ENCODE data around the gene RREB1. TPM values are rescaled to one million over a fixed set of nuclear protein-coding genes. Genes with fewer than 3 reads are reported as not detected.
A peak's percentile ranks its signal among the peaks of the same experiment; 100 is the strongest.

The RREB1 gene
- total RNA-seq, 2 donors from 2014 or later, result 16.0 to 16.4 TPM

DNA sequence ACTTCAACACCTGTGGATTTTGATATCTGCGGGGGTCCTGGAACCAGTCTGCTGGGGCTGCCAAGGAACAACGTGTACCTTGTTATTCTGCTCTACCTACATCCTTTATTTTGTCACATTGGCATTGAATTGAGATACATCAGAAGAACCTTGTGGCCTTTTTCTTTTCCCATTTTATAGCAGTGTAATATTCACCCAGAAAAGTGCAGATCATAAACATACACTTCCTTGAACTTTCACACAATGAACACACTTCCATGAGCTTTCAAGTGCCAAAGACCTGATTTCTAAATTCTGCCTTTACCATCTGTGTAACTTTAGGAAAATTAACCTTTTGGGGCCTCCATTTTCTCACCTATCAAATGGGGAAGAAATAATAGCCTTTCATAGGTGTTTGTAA lies 29.9 kb upstream of the RREB1 start:
- Mint-ChIP-seq H3K36me3 (ENCODE audit: insufficient read depth in 2 of 2) (no peaks in the 10 kb centered on the region), H3K4me3 (no peak overlapping the region), H3K4me1 (ENCODE audit: low read depth) (peaks cover 22% of the 10 kb centered on the region), H3K9me3 (no peaks in the 10 kb centered on the region), H3K27ac (no peak overlapping the region), H3K27me3 (ENCODE audit: low read depth) (peaks cover 45% of the 10 kb centered on the region)
- ATAC-seq (replicated peaks in 1 of 2) (no peak), DNase-seq (no peak)

DNA sequence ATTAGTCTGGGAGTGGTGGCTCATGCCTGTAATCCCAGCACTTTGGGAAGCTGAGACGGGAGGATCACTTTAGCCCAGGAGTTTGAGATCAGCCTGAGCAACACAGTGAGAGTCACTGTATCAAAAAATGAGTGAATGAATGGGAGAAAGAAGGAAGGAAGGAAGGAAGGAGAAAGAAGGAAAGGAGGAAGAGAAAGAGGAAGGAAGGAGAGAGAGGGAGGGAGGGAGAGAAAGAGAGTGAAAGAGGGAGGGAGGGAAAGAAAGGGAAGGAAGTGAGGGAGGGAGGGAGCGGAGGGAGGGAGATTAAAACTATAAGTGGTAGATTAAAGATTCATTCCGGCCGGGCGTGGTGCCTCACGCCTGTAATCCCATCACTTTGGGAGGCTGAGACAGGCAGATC lies 28.9 kb upstream of the RREB1 start:
- ATAC-seq (replicated peaks in 1 of 2) (no peak), DNase-seq (no peak)
- H3K36me3 Mint-ChIP-seq (ENCODE audit: insufficient read depth in 2 of 2), result no peaks in the 10 kb centered on the region
- no peaks in the 10 kb centered on the region for H3K9me3 Mint-ChIP-seq
- no peak overlapping the region for H3K27ac Mint-ChIP-seq
- peaks cover 40% of the 10 kb centered on the region for H3K27me3 Mint-ChIP-seq (ENCODE audit: low read depth)
- H3K4me1 Mint-ChIP-seq (ENCODE audit: low read depth), result peaks cover 12% of the 10 kb centered on the region
- H3K4me3 Mint-ChIP-seq, result no peak overlapping the region

- no peak overlapping the region for H3K4me3 Mint-ChIP-seq
- peaks cover 2% of the 10 kb centered on the region in 2 donors for H3K36me3 Mint-ChIP-seq (ENCODE audit: insufficient read depth in 2 of 2)
- peaks cover 5% of the 10 kb centered on the region for H3K4me1 Mint-ChIP-seq (ENCODE audit: low read depth)
- ATAC-seq (replicated peaks in 1 of 2) (no peak), DNase-seq (no peak)
- H3K27me3 Mint-ChIP-seq (ENCODE audit: low read depth), result peaks cover 47% of the 10 kb centered on the region
- H3K9me3 Mint-ChIP-seq, result no peaks in the 10 kb centered on the region
- no peak overlapping the region for H3K27ac Mint-ChIP-seq
These were observed 27.4 kb upstream of the RREB1 start for GRCh38 chr6:7080311-7080710.

- Mint-ChIP-seq H3K9me3 (no peaks in the 10 kb centered on the region), H3K36me3 (ENCODE audit: insufficient read depth in 2 of 2) (peaks cover 2% of the 10 kb centered on the region in 2 donors), H3K27me3 (ENCODE audit: low read depth) (peaks cover 19% of the 10 kb centered on the region), H3K4me3 (no peak overlapping the region), H3K27ac (no peak overlapping the region), H3K4me1 (ENCODE audit: low read depth) (peaks cover 37% of the 10 kb centered on the region)
- no peak for DNase-seq
- no peak for ATAC-seq (replicated peaks in 1 of 2)
These were observed 21.9 kb upstream of the RREB1 start for GRCh38 chr6:7085911-7086310.

GRCh38 chr6:7086488-7086887 lies 21.3 kb upstream of the RREB1 start:
- ATAC-seq (replicated peaks in 1 of 2) (peak; percentile 40 to 48), DNase-seq (peak; percentile 17 to 18)
- no peaks in the 10 kb centered on the region for H3K9me3 Mint-ChIP-seq
- peaks cover 19% of the 10 kb centered on the region for H3K27me3 Mint-ChIP-seq (ENCODE audit: low read depth)
- H3K4me1 Mint-ChIP-seq (ENCODE audit: low read depth), result peaks cover 37% of the 10 kb centered on the region
- H3K27ac Mint-ChIP-seq, result peak overlapping the region; percentile 9
- peaks cover 2% of the 10 kb centered on the region in 2 donors for H3K36me3 Mint-ChIP-seq (ENCODE audit: insufficient read depth in 2 of 2)
- peak overlapping the region; percentile 62 to 75 for H3K4me3 Mint-ChIP-seq

GRCh38 chr6:7087066-7087465 lies 20.7 kb upstream of the RREB1 start:
- peaks cover 37% of the 10 kb centered on the region for H3K4me1 Mint-ChIP-seq (ENCODE audit: low read depth)
- peak overlapping the region; percentile 62 to 75 for H3K4me3 Mint-ChIP-seq
- peak overlapping the region; percentile 9 for H3K27ac Mint-ChIP-seq
- no peaks in the 10 kb centered on the region for H3K9me3 Mint-ChIP-seq
- peaks cover 2% of the 10 kb centered on the region in 2 donors for H3K36me3 Mint-ChIP-seq (ENCODE audit: insufficient read depth in 2 of 2)
- peaks cover 19% of the 10 kb centered on the region for H3K27me3 Mint-ChIP-seq (ENCODE audit: low read depth)
- DNase-seq, result no peak
- ATAC-seq (replicated peaks in 1 of 2), result no peak

DNA sequence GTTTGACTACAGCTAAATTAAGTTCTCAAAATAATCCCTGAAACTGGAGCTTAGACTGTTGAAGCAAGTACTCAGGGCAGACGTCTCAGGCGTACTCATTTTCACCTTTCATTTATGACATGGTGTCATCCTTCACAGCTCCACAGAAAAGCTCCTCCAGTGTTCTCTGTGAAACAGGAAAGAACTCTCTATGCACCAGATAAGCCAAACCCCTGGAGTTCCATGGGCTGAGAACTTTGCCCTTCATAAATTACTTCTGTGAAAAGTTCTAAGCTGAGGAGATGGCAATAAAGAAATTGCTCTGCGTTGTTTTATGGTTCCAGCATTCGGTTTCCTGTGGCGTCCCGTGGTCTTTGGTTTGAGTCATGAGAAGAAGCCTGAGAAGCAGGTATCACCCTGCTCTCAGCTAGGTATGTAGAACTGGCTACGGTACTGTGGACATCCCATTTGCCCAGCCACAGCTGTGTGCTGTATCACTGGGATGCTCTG lies 20.2 kb upstream of the RREB1 start:
- peak overlapping the region; percentile 62 to 75 for H3K4me3 Mint-ChIP-seq
- peak overlapping the region; percentile 9 for H3K27ac Mint-ChIP-seq
- peak; percentile 90 to 91 for ATAC-seq (replicated peaks in 1 of 2)
- H3K36me3 Mint-ChIP-seq (ENCODE audit: insufficient read depth in 2 of 2), result peaks cover 2% of the 10 kb centered on the region in 2 donors
- DNase-seq, result peak; percentile 54 to 59
- H3K27me3 Mint-ChIP-seq (ENCODE audit: low read depth), result peaks cover 17% of the 10 kb centered on the region
- peaks cover 37% of the 10 kb centered on the region for H3K4me1 Mint-ChIP-seq (ENCODE audit: low read depth)
- H3K9me3 Mint-ChIP-seq, result no peaks in the 10 kb centered on the region

- peaks cover 37% of the 10 kb centered on the region for H3K4me1 Mint-ChIP-seq (ENCODE audit: low read depth)
- H3K27me3 Mint-ChIP-seq (ENCODE audit: low read depth), result peaks cover 12% of the 10 kb centered on the region
- H3K36me3 Mint-ChIP-seq (ENCODE audit: insufficient read depth in 2 of 2), result peaks cover 2% of the 10 kb centered on the region in 2 donors
- DNase-seq, result no peak
- peak; percentile 7 to 10 for ATAC-seq (replicated peaks in 1 of 2)
- peak overlapping the region; percentile 62 to 80 for H3K4me3 Mint-ChIP-seq
- H3K27ac Mint-ChIP-seq, result peak overlapping the region; percentile 40
- no peaks in the 10 kb centered on the region for H3K9me3 Mint-ChIP-seq
These were observed 19.6 kb upstream of the RREB1 start for GRCh38 chr6:7088076-7088742.

- ATAC-seq (replicated peaks in 1 of 2), result no peak
- peaks cover 11% of the 10 kb centered on the region for H3K27me3 Mint-ChIP-seq (ENCODE audit: low read depth)
- DNase-seq, result no peak
- H3K36me3 Mint-ChIP-seq (ENCODE audit: insufficient read depth in 2 of 2), result no peaks in the 10 kb centered on the region
- no peak overlapping the region for H3K27ac Mint-ChIP-seq
- no peak overlapping the region for H3K4me3 Mint-ChIP-seq
- no peaks in the 10 kb centered on the region for H3K4me1 Mint-ChIP-seq (ENCODE audit: low read depth)
- no peaks in the 10 kb centered on the region for H3K9me3 Mint-ChIP-seq
These were observed 8.8 kb upstream of the RREB1 start for GRCh38 chr6:7098993-7099392.

DNA sequence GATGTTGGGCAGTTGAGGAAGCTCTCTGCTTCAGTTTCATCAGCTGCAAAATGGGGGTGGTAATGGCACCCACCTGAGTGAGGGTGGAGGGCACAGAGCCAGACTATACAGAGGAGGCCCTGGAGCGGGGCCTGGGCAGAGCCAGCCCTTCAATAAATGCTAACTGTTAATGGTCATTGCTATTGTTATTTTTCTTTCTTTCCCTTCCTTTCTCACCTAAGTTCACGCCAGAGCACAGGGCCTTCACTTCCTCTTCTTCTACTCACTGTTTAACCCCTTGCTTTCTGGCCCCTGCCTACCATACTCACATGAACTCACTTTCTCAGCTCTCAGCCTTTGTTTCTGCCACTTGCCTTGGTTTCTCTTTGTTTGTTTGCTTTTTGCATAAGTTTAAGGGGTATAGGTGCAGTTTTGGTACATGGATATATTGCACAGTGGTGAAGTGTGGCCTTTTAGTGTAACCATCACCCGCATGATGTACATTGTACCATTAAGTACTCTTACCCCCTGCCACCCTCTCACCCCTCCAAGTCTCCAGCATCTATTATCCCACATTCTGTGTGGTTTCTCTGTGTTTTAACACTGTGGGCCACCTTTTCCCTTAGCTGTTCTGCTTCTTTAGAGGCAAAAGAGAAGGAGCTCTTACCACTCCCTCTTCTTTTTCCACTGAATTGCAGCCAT lies 7.5 kb upstream of the RREB1 start:
- ATAC-seq (replicated peaks in 1 of 2), result no peak
- H3K4me3 Mint-ChIP-seq, result no peak overlapping the region
- H3K36me3 Mint-ChIP-seq (ENCODE audit: insufficient read depth in 2 of 2), result no peaks in the 10 kb centered on the region
- no peaks in the 10 kb centered on the region for H3K4me1 Mint-ChIP-seq (ENCODE audit: low read depth)
- peaks cover 11% of the 10 kb centered on the region for H3K27me3 Mint-ChIP-seq (ENCODE audit: low read depth)
- DNase-seq, result no peak
- H3K9me3 Mint-ChIP-seq, result no peaks in the 10 kb centered on the region
- no peak overlapping the region for H3K27ac Mint-ChIP-seq

DNA sequence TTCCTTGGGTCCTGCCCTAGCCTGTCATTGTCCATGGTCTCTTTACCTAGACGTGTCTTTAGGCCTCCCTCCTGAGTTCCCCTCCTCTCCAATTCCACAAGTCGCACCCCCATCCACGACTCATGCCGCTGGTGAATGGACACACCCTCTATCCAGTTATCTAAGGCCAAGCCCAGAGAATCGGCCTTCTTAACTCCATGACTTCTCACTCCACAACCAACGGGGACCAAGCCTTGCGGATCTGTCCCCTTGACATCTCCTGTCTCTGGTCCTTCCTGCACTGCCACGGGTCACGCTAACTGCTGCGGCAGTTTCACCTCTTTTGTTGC lies 7.0 kb upstream of the RREB1 start:
- DNase-seq, result no peak
- H3K4me1 Mint-ChIP-seq (ENCODE audit: low read depth), result no peaks in the 10 kb centered on the region

GRCh38 chr6:7101290-7101689 lies 6.5 kb upstream of the RREB1 start:
- ATAC-seq (replicated peaks in 1 of 2) (no peak), DNase-seq (no peak)
- H3K9me3 Mint-ChIP-seq, result no peaks in the 10 kb centered on the region
- no peak overlapping the region for H3K4me3 Mint-ChIP-seq
- no peak overlapping the region for H3K27ac Mint-ChIP-seq
- H3K27me3 Mint-ChIP-seq (ENCODE audit: low read depth), result peaks cover 11% of the 10 kb centered on the region
- peaks cover 5% of the 10 kb centered on the region for H3K4me1 Mint-ChIP-seq (ENCODE audit: low read depth)
- H3K36me3 Mint-ChIP-seq (ENCODE audit: insufficient read depth in 2 of 2), result no peaks in the 10 kb centered on the region

More for the DNA sequence above, 7.0 kb upstream of the RREB1 start:
- no peaks in the 10 kb centered on the region for H3K36me3 Mint-ChIP-seq (ENCODE audit: insufficient read depth in 2 of 2)
- H3K9me3 Mint-ChIP-seq, result no peaks in the 10 kb centered on the region
- no peak overlapping the region for H3K4me3 Mint-ChIP-seq
- no peak overlapping the region for H3K27ac Mint-ChIP-seq
- ATAC-seq (replicated peaks in 1 of 2), result no peak
- H3K27me3 Mint-ChIP-seq (ENCODE audit: low read depth), result peaks cover 11% of the 10 kb centered on the region

- Mint-ChIP-seq H3K36me3 (ENCODE audit: insufficient read depth in 2 of 2) (peaks cover 3 to 4% of the 10 kb centered on the region in 2 donors), H3K27ac (no peak overlapping the region), H3K9me3 (no peaks in the 10 kb centered on the region), H3K4me3 (no peak overlapping the region), H3K27me3 (ENCODE audit: low read depth) (no peaks in the 10 kb centered on the region), H3K4me1 (ENCODE audit: low read depth) (peaks cover 15% of the 10 kb centered on the region)
- DNase-seq, result no peak
- ATAC-seq (replicated peaks in 1 of 2), result no peak
These were observed 3.0 kb upstream of the RREB1 start for GRCh38 chr6:7104752-7105151.

Data from activated T-cell treated with anti-CD3 and anti-CD28 coated beads, Interleukin-2, amount 50 U/mL, for 72 hours (primary cell).